Loucy (cell line): ENCODE data around the gene USP34.

Experiments used
- H2AFZ ChIP-seq: fragments of 200-600 bp; sonication (generic); 2 replicates; pipeline ENCODE4 v1.6.0; 2016; ENCODE audit warnings: antibody characterized with exemption, mild to moderate bottlenecking, low read length, moderate library complexity
- H3F3A ChIP-seq: fragments of 200-600 bp; 2 replicates; pipeline ENCODE4 v1.6.0; 2016; ENCODE audit warnings: antibody characterized with exemption, low read depth, mild to moderate bottlenecking
- H3K27me3 ChIP-seq: fragments of 200-600 bp; sonication (generic); 2 replicates; pipeline ENCODE4 v1.6.1; 2014; ENCODE audit warnings: low read length, mild to moderate bottlenecking; ENCODE audit not compliant: insufficient read depth, poor library complexity, severe bottlenecking
- H3K36me3 ChIP-seq: fragments of 200-600 bp; sonication (generic); 2 replicates; pipeline ENCODE4 v1.6.1; 2016; ENCODE audit warnings: low read length; ENCODE audit not compliant: insufficient read depth
- H3K4me1 ChIP-seq: fragments of 200-600 bp; sonication (generic); 2 replicates; pipeline ENCODE4 v1.5.1; 2014; ENCODE audit warnings: low read length, mild to moderate bottlenecking; ENCODE audit not compliant: insufficient read depth, poor library complexity, severe bottlenecking
- H3K4me2 ChIP-seq: fragments of 200-600 bp; sonication (generic); 2 replicates; pipeline ENCODE4 v1.6.0; 2014; ENCODE audit warnings: antibody characterized with exemption, low read length, low read depth, mild to moderate bottlenecking; ENCODE audit not compliant: poor library complexity, severe bottlenecking
- H3K4me3 ChIP-seq: fragments of 200-600 bp; sonication (generic); 2 replicates; pipeline ENCODE4 v1.5.1; 2014; ENCODE audit warnings: low read length, mild to moderate bottlenecking, mixed read lengths; ENCODE audit not compliant: poor library complexity, severe bottlenecking
- H3K79me2 ChIP-seq: fragments of 200-600 bp; sonication (generic); 2 replicates; pipeline ENCODE4 v1.6.1; 2014; ENCODE audit warnings: low read length; ENCODE audit not compliant: insufficient read depth
- H3K9ac ChIP-seq: fragments of 200-600 bp; sonication (generic); 2 replicates; pipeline ENCODE4 v1.6.0; 2014; ENCODE audit warnings: mild to moderate bottlenecking, low read depth, low read length, moderate library complexity; ENCODE audit not compliant: poor library complexity, severe bottlenecking
- H3K9me2 ChIP-seq: fragments of 200-600 bp; sonication (generic); replicated peaks from 2 replicates; pipeline ENCODE4 v1.6.1; 2016; ENCODE audit warnings: low read depth, low read length, mixed read lengths
- H3K9me3 ChIP-seq: fragments of 200-600 bp; sonication (generic); 2 replicates; pipeline ENCODE4 v1.6.1; 2014; ENCODE audit warnings: mild to moderate bottlenecking, antibody characterized with exemption, low read length, low read depth; ENCODE audit not compliant: insufficient read depth
- H4K20me1 ChIP-seq: fragments of 200-600 bp; sonication (generic); 2 replicates; pipeline ENCODE4 v1.6.0; 2014; ENCODE audit warnings: antibody characterized with exemption, low read length, mild to moderate bottlenecking; ENCODE audit not compliant: insufficient read depth, poor library complexity, severe bottlenecking
- CTCF ChIP-seq: fragments of 200-600 bp; sonication (generic); conservative IDR thresholded peaks from 2 replicates; pipeline ENCODE4 v1.5.1; 2014; ENCODE audit warnings: mild to moderate bottlenecking, antibody characterized with exemption, low read length
- EZH2phosphoT487 ChIP-seq: fragments of 200-600 bp; IDR thresholded peaks from 2 replicates; pipeline ENCODE4 v1.6.1; 2018; ENCODE audit warnings: antibody characterized with exemption, mild to moderate bottlenecking, moderate library complexity, borderline replicate concordance

Gene USP34

GRCh38 chr2:61218817-61219170 lies 252.1 kb downstream of the USP34 start:
- Histone ChIP-seq H3F3A (no peaks in the 10 kb centered on the region), H3K9ac (no peak overlapping the region), H3K4me3 (no peak overlapping the region), H4K20me1 (no peaks in the 10 kb centered on the region), H3K4me2 (no peak overlapping the region), H2AFZ (no peak overlapping the region), H3K9me2 (no peaks in the 10 kb centered on the region), H3K79me2 (no peaks in the 10 kb centered on the region), H3K4me1 (no peaks in the 10 kb centered on the region), H3K9me3 (no peaks in the 10 kb centered on the region), H3K36me3 (peaks cover 29% of the 10 kb centered on the region; the same call in 1 of the 2 replicates), H3K27me3 (no peaks in the 10 kb centered on the region)
- no peak for TF ChIP-seq CTCF
- TF ChIP-seq EZH2phosphoT487: no peak

DNA sequence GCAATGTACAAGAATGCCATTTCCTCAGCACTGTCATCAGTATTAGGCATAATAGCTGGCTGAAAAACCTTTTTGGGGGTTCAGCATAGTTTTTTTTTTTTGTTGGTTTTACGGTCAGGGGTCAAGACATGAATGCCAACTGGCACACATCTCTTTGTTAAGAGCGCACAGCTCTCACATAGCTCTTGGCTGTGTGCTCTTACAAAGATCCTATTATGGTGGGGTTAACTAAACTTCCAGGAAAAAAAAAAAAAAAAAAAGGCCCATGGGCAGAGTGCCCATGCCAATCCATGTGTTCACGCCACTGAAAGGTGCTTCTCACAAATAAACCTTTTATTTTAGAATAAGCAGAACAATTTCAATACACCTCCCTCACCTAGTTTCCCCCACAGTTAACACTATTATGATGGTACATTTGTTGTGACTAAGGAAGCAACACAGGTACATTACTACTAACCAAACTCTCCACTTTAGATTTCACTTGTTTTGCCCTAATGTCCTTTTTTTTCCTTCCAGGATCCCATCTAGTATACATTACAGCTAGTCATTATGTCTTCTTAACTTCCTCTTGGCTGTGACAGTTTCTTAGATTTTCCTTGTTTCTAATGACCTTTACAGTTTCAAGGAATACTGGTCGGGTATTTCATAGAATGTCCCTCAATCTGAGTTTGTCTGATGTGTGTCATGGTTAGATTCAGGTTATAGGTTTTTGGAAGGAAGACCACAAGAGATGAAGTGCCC lies 252.6 kb downstream of the USP34 start:
- Histone ChIP-seq H3K36me3 (peaks cover 31% of the 10 kb centered on the region; the same call in 1 of the 2 replicates), H3K27me3 (no peaks in the 10 kb centered on the region), H3K4me2 (no peak overlapping the region), H3K4me3 (no peak overlapping the region), H3K79me2 (no peaks in the 10 kb centered on the region), H3K9me2 (no peaks in the 10 kb centered on the region), H4K20me1 (no peaks in the 10 kb centered on the region), H3K9me3 (no peaks in the 10 kb centered on the region), H3F3A (no peaks in the 10 kb centered on the region), H3K9ac (no peak overlapping the region), H2AFZ (no peak overlapping the region), H3K4me1 (no peaks in the 10 kb centered on the region)
- TF ChIP-seq EZH2phosphoT487 (no peak), CTCF (no peak)

- H3K36me3 ChIP-seq: peaks cover 29% of the 10 kb centered on the region; the same call in 1 of the 2 replicates
Measured at GRCh38 chr2:61214171-61214570, 256.7 kb downstream of the USP34 start.

More at GRCh38 chr2:61214171-61214570, 256.7 kb downstream of the USP34 start:
- Histone ChIP-seq H3K4me2 (no peak overlapping the region), H3K4me1 (no peaks in the 10 kb centered on the region), H3K27me3 (no peaks in the 10 kb centered on the region), H3K4me3 (no peak overlapping the region), H4K20me1 (no peaks in the 10 kb centered on the region), H3F3A (no peaks in the 10 kb centered on the region), H3K9me2 (no peaks in the 10 kb centered on the region), H3K9me3 (no peaks in the 10 kb centered on the region), H3K79me2 (no peaks in the 10 kb centered on the region), H2AFZ (no peak overlapping the region), H3K9ac (no peak overlapping the region)
- TF ChIP-seq CTCF (no peak), EZH2phosphoT487 (no peak)
